Smooth muscle cell (in vitro differentiated cells): ENCODE results near the gene TCFL5. TPM values are rescaled to one million over a fixed set of nuclear protein-coding genes. Genes with fewer than 3 reads are reported as not detected.

Experiments used
- DNase-seq: peaks from one replicate; lab custom pipeline; 2025; ENCODE audit not compliant: unreplicated experiment; lab: John Stamatoyannopoulos, UW
- H2AFZ ChIP-seq: fragments of 200-600 bp; sonication (generic); 2 replicates; pipeline ENCODE4 v1.6.0; 2016; ENCODE audit warnings: antibody characterized with exemption, low read depth, mild to moderate bottlenecking
- H3F3A ChIP-seq: fragments of 200-600 bp; sonication (generic); 2 replicates; pipeline ENCODE4 v1.6.0; 2017; ENCODE audit warnings: antibody characterized with exemption, low read depth
- H3K27ac ChIP-seq: fragments of 200-600 bp; sonication (generic); 2 replicates; pipeline ENCODE4 v1.5.1; 2016; ENCODE audit warnings: low read depth, mild to moderate bottlenecking
- H3K27me3 ChIP-seq: fragments of 200-600 bp; sonication (generic); 2 replicates; pipeline ENCODE4 v1.6.1; 2016; ENCODE audit warnings: low read depth, mild to moderate bottlenecking
- H3K36me3 ChIP-seq: fragments of 200-600 bp; sonication (generic); 2 replicates; pipeline ENCODE4 v1.5.1; 2016; ENCODE audit warnings: low read depth
- H3K4me1 ChIP-seq: fragments of 200-600 bp; sonication (generic); 2 replicates; pipeline ENCODE4 v1.5.1; 2016; ENCODE audit warnings: low read depth
- H3K4me2 ChIP-seq: fragments of 200-600 bp; sonication (generic); 2 replicates; pipeline ENCODE4 v1.6.0; 2016; ENCODE audit warnings: mild to moderate bottlenecking
- H3K4me3 ChIP-seq: fragments of 200-600 bp; sonication (generic); 2 replicates; pipeline ENCODE4 v1.5.1; 2016; ENCODE audit warnings: mild to moderate bottlenecking
- H3K79me2 ChIP-seq: fragments of 200-600 bp; sonication (generic); 2 replicates; pipeline ENCODE4 v1.6.0; 2016; ENCODE audit warnings: low read depth, mild to moderate bottlenecking
- H3K9ac ChIP-seq: fragments of 200-600 bp; sonication (generic); 2 replicates; pipeline ENCODE4 v1.6.0; 2016; ENCODE audit warnings: low read depth
- H3K9me3 ChIP-seq: fragments of 200-600 bp; sonication (generic); replicated peaks from 2 replicates; pipeline ENCODE4 v1.5.1; 2016; ENCODE audit warnings: low read depth
- H4K20me1 ChIP-seq: fragments of 200-600 bp; sonication (generic); 2 replicates; pipeline ENCODE4 v1.6.0; 2016; ENCODE audit warnings: low read depth
- CTCF ChIP-seq: fragments of 200-600 bp; sonication (generic); IDR thresholded peaks from 2 replicates; pipeline ENCODE4 v1.5.1; 2017; ENCODE audit warnings: borderline replicate concordance, mild to moderate bottlenecking, antibody characterized with exemption; ENCODE audit not compliant: insufficient read depth, poor library complexity, severe bottlenecking
- WGBS: methylation state at CpG from one replicate; pipeline ENCODE4 v1.1.7; 2016; ENCODE audit warnings: low lambda C conversion rate; 5-methylcytosine and 5-hydroxymethylcytosine counted together
- polyA plus RNA-seq: library from polyadenylated mRNA; unstranded; fragments of >200 nt; fragmentation: Nextera tagmentation; extraction: Ambion mirVana; gene quantifications from 2 replicates; pipeline ENCODE4 v1.2.1, GENCODE V29; 2016
- total RNA-seq: library from RNA; depleted of rRNA; stranded (reverse); fragments of >200 nt; gene quantifications from 2 replicates; pipeline ENCODE4 v1.2.3, GENCODE V29; 2014

TCFL5 gene
- total and polyA plus RNA-seq, 2 experiments from 2014 or later, result 9.5 to 12.5 TPM

GRCh38 chr20:62814709-62815065 is 46.9 kb downstream of the TCFL5 start:
- Histone ChIP-seq H3K27me3 (no peaks in the 10 kb centered on the region), H4K20me1 (no peaks in the 10 kb centered on the region), H2AFZ (no peak overlapping the region), H3F3A (peaks cover 13% of the 10 kb centered on the region), H3K4me1 (peaks cover 35% of the 10 kb centered on the region), H3K27ac (no peak overlapping the region), H3K4me3 (no peak overlapping the region), H3K79me2 (no peaks in the 10 kb centered on the region), H3K9ac (no peak overlapping the region), H3K9me3 (no peaks in the 10 kb centered on the region), H3K4me2 (no peak overlapping the region), H3K36me3 (no peaks in the 10 kb centered on the region)
- DNase-seq, result no peak
- TF ChIP-seq CTCF, result no peak
- WGBS, result 88% methylated on average over 12 of the region's 12 CpGs

GRCh38 chr20:62814060-62814708 is 47.4 kb downstream of the TCFL5 start:
- peaks cover 34% of the 10 kb centered on the region for H3K4me1 ChIP-seq
- TF ChIP-seq CTCF, result no peak
- H2AFZ ChIP-seq, result no peak overlapping the region
- H3K27me3 ChIP-seq, result no peaks in the 10 kb centered on the region
- DNase-seq, result no peak
- no peaks in the 10 kb centered on the region for H3K79me2 ChIP-seq
- peaks cover 13% of the 10 kb centered on the region for H3F3A ChIP-seq
- H3K4me2 ChIP-seq, result no peak overlapping the region
- H3K9me3 ChIP-seq, result no peaks in the 10 kb centered on the region
- no peak overlapping the region for H3K9ac ChIP-seq
- H3K4me3 ChIP-seq, result no peak overlapping the region
- no peak overlapping the region for H3K27ac ChIP-seq
- no peaks in the 10 kb centered on the region for H3K36me3 ChIP-seq
- WGBS, result 91% methylated on average over 13 of the region's 13 CpGs
- peaks cover 4% of the 10 kb centered on the region for H4K20me1 ChIP-seq

GRCh38 chr20:62813588-62813987 is 48.0 kb downstream of the TCFL5 start:
- Histone ChIP-seq H3K36me3 (no peaks in the 10 kb centered on the region), H3K4me3 (no peak overlapping the region), H3K79me2 (no peaks in the 10 kb centered on the region), H3K4me2 (no peak overlapping the region), H4K20me1 (peaks cover 8% of the 10 kb centered on the region), H3K27me3 (no peaks in the 10 kb centered on the region), H3K9me3 (no peaks in the 10 kb centered on the region), H3K4me1 (peaks cover 28% of the 10 kb centered on the region), H3K9ac (no peak overlapping the region), H2AFZ (no peak overlapping the region), H3K27ac (no peak overlapping the region), H3F3A (peaks cover 11% of the 10 kb centered on the region)
- DNase-seq, result no peak
- WGBS, result 92% methylated on average over 13 of the region's 13 CpGs
- no peak for TF ChIP-seq CTCF

GRCh38 chr20:62812907-62813200 is 48.8 kb downstream of the TCFL5 start:
- H3K4me3 ChIP-seq, result no peak overlapping the region
- H3F3A ChIP-seq, result peaks cover 4% of the 10 kb centered on the region
- no peak overlapping the region for H3K9ac ChIP-seq
- H2AFZ ChIP-seq, result no peak overlapping the region
- no peaks in the 10 kb centered on the region for H3K79me2 ChIP-seq
- H3K27me3 ChIP-seq, result no peaks in the 10 kb centered on the region
- no peak overlapping the region for H3K27ac ChIP-seq
- 95% methylated on average over 8 of the region's 11 CpGs for WGBS
- H3K4me1 ChIP-seq, result peaks cover 22% of the 10 kb centered on the region
- DNase-seq, result no peak
- no peaks in the 10 kb centered on the region for H3K36me3 ChIP-seq
- no peaks in the 10 kb centered on the region for H3K9me3 ChIP-seq
- TF ChIP-seq CTCF, result no peak
- no peak overlapping the region for H3K4me2 ChIP-seq
- H4K20me1 ChIP-seq, result peaks cover 14% of the 10 kb centered on the region
